SU-DHL-6 (cell line): ENCODE results near the gene KRT10.

Experiments
- CTCF ChIP-seq: fragments of 200-600 bp; sonication (generic); IDR thresholded peaks from one replicate; pipeline ENCODE4 v1.5.1; 2017; ENCODE audit warnings: antibody characterized with exemption, mild to moderate bottlenecking, low read length, moderate library complexity; ENCODE audit not compliant: insufficient read depth, poor library complexity, severe bottlenecking
- EZH2phosphoT487 ChIP-seq: fragments of 200-600 bp; sonication (generic), shearing (Covaris generic); conservative IDR thresholded peaks from 2 replicates; pipeline ENCODE4 v1.6.1; 2018; ENCODE audit warnings: mild to moderate bottlenecking, antibody characterized with exemption, low read length, moderate library complexity, mixed read lengths

GRCh38 chr17:40778461-40778860, 44.0 kb downstream of the KRT10 start:
- no peak for TF ChIP-seq CTCF
- TF ChIP-seq EZH2phosphoT487: no peak
